NCI-H2081 (cell line): ENCODE data around the gene ZNF385B.
"Not testable (repeated sequence)": the region's sequence is repeated elsewhere in the genome, so short reads cannot be mapped to it uniquely, and the experiment has no call there.

ENCODE experiments used
- DNase-seq, 2 experiments: peaks; one replicate each; lab custom pipeline; 2025; lab: John Stamatoyannopoulos, UW

ZNF385B gene

GRCh38 chr2:179511105-179511789 is 350.2 kb downstream of the ZNF385B start:
- peak in 1 of 2 experiments; percentile 26 for DNase-seq

GRCh38 chr2:179495315-179495714 is 366.1 kb downstream of the ZNF385B start:
- DNase-seq = no peak

- no peak for DNase-seq
Observed at GRCh38 chr2:179488563-179488962, 372.8 kb downstream of the ZNF385B start.

- DNase-seq = peak in 1 of 2 experiments; percentile 18
Observed at GRCh38 chr2:179487010-179487731, 374.2 kb downstream of the ZNF385B start.

- DNase-seq = no peak
Observed at GRCh38 chr2:179483131-179483530, 378.3 kb downstream of the ZNF385B start.

GRCh38 chr2:179479947-179480346 is 381.5 kb downstream of the ZNF385B start:
- DNase-seq = no peak

GRCh38 chr2:179478771-179479170 is 382.6 kb downstream of the ZNF385B start:
- DNase-seq = no peak

GRCh38 chr2:179470992-179471391 is 390.4 kb downstream of the ZNF385B start:
- no peak for DNase-seq

- DNase-seq = no peak
Observed at GRCh38 chr2:179470089-179470488, 391.3 kb downstream of the ZNF385B start.

- DNase-seq = no peak
Observed at GRCh38 chr2:179467960-179468359, 393.5 kb downstream of the ZNF385B start.

- DNase-seq = no peak
Observed at GRCh38 chr2:179467111-179467510, 394.3 kb downstream of the ZNF385B start.

- DNase-seq = no peak
Observed at GRCh38 chr2:179461420-179461819, 400.0 kb downstream of the ZNF385B start.

- DNase-seq = no peak
Observed at GRCh38 chr2:179460181-179460929, 401.1 kb downstream of the ZNF385B start.

- DNase-seq = not testable (repeated sequence)
Observed at GRCh38 chr2:179458113-179458512, 403.3 kb downstream of the ZNF385B start.

- DNase-seq = no peak
Observed at GRCh38 chr2:179455824-179456223, 405.6 kb downstream of the ZNF385B start.

GRCh38 chr2:179455172-179455524 is 406.3 kb downstream of the ZNF385B start:
- no peak for DNase-seq

- no peak for DNase-seq
Observed at GRCh38 chr2:179454443-179455171, 406.8 kb downstream of the ZNF385B start.

GRCh38 chr2:179449010-179449409 is 412.4 kb downstream of the ZNF385B start:
- no peak for DNase-seq

- DNase-seq = no peak
Observed at GRCh38 chr2:179447839-179448447, 413.5 kb downstream of the ZNF385B start.

- no peak for DNase-seq
Observed at GRCh38 chr2:179447421-179447820, 414.0 kb downstream of the ZNF385B start.

GRCh38 chr2:179446476-179447141 is 414.8 kb downstream of the ZNF385B start:
- DNase-seq = no peak
